GM19397 (cell line): ENCODE data around the gene ERF.

ENCODE experiments used
- ATAC-seq: cut with Tn5 transposase; IDR thresholded peaks from one replicate; pipeline ENCODE4 v1.9.1; 2021; ENCODE audit warnings: mild to moderate bottlenecking, moderate library complexity; ENCODE audit not compliant: unreplicated experiment

Gene ERF

DNA sequence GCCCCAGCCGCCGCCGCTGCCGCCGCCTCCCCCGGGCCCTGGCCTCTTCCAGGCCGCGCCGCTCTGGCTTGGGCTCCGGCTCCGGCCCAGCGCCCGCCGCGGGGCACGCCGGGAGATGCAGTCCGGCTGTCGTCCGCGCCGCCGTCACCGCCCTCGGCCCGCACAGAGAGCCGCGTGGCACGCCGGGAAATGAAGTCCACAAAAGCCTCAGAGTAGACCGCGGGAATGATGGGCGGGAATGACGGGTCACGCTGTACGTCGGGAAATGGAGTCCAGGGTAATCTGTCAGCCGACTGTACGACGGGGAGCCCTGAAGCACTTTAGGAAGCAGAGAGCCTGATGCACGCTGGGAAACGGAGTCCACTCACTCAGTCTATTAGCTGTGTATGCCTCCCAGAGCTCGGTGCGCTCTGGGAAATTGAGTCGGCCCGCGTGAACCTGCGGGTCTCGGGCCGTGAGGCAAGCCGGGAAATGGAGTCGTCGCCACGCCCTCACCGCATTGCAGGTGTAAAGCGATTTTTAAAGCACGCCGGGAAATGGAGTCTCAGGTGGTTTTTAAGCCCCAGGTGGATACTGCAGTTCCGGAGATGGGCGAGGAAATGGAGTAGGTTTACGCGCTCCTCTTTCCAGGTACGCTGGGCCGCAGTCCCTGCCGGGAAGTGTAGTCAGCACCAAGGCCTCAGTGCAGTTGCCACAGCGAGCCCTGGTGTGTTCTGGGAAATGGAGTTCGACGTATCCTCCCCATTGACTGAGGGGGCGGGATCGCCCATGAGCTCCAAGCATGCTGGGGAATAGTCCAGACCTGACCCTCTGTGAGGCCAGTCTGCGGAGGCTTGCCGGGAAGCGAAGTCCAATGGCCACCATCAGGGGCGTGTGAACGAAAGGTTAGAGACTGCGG is 12.2 kb downstream of the ERF start, which contains the start of gene GSK3A:
Gene GSK3A (minus strand): TSS at position 91 of the 898 bp plus-strand sequence. CDS start 137 bp downstream, outside the sequence.
- ATAC-seq = peak; percentile 62

DNA sequence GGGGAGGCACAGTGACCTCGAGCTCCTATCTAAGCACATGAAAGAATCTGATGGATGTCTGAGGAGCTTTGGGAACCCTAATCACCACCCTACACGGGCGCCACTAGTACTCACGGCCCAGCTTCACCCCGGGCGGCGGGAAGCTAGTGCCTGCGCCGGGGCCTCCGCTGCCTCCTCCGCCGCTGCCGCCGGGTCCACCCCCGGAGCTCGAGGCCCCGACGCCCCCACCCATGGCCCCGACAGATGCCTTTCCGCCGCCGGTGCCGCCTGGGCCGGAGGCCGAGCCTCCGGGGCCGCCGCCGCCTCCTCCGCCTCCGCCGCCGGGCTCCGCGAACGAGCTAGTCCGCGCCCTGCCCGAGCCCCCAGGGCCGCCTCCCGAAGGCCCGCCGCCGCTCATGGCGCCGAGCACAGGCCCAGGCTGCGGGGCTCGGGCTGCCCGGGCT is 12.8 kb downstream of the ERF start:
- peak; percentile 7 for ATAC-seq

DNA sequence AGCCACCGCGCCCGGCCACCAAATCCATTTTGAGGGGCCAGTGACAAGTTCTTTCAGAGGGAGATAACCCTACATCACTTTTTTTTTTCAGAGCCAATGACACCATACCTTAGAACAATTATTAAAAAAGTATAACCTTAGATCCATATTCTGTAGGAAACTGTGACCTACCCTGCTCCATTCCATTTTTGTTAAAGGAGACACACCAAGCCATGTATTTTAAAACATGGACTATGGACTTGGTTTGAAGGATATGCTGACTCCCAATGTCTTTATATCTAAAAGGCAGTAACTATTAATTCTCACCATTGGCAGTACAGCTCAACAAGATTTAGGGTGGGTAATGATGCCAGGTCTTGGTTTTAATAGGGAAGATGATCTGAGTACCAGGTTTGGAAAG is 13.6 kb downstream of the ERF start:
- ATAC-seq = no peak

DNA sequence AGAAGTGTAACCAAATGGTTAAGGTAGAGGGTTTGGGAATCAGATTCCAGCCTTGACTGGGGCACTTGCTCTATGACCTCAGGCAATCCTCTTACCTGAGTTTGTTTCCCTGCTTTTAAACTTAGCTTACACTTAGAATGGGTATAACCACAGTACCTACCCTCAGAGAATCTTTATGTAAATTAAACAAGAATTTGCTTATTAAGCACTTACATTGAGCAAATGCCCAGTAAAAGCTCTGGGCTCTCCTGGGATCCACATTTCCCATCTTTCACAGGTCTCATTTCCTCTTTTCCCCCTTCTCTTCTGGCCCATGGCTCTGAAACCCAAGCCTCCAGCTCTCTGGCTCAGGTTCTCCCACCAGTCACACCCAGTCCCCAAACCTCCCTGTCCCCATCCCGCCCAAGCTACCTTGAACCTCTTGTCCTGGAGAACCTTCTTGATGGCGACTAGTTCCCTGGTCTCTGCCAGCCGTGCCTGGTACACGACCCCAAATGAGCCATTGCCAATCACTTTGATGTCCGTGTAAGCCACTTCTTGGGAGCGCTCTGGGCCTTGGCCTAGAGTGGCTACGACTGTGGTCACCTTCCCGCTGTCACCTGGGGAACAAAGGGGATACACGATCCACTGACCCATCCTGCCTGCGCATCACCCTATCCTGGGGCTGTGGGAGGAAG is 15.2 kb downstream of the ERF start:
- no peak for ATAC-seq

DNA sequence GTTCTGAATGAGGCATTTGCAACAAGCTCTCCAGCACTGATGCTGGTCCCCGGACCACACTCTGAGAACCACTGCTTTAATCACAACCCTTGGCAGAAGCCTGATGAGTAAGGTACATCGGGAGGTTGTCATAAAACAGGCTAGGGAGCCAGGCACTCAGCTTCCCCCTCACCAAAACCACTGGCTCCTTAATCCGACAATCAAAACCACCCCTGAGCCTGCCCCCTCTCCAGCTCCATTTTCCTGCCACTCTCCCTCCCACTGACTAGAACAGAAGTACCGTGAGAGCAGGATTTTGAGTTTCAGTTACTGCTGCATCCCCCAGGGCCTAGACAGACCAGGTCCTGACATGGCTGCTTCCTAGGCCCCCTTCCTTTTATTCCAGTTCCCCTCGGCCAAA is 19.7 kb downstream of the ERF start:
- ATAC-seq = no peak

GRCh38 chr19:42234364-42234763 is 20.6 kb downstream of the ERF start:
- ATAC-seq = no peak

- no peak for ATAC-seq
Measured at GRCh38 chr19:42233678-42234292, 21.1 kb downstream of the ERF start.

DNA sequence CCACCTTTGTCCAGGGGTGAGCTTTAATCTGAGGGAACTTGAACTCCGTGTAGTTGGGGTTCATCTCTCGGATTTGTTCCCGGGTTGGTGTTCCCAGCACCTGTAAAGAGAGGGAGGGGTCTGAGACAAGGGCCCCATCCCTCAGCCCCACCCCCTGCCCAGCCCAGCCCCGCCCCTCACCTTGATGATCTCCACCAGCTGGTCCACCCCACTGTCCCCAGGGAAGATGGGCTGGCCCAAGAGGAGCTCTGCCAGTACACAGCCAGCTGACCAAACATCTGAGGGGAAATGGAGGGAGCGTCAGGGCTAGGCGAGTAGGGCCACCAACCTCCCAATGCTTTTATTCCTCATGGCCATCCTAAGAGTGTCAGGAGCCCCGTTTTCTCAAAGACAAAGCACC is 21.8 kb downstream of the ERF start:
- ATAC-seq = no peak

GRCh38 chr19:42232435-42232834 is 22.5 kb downstream of the ERF start:
- ATAC-seq = no peak

DNA sequence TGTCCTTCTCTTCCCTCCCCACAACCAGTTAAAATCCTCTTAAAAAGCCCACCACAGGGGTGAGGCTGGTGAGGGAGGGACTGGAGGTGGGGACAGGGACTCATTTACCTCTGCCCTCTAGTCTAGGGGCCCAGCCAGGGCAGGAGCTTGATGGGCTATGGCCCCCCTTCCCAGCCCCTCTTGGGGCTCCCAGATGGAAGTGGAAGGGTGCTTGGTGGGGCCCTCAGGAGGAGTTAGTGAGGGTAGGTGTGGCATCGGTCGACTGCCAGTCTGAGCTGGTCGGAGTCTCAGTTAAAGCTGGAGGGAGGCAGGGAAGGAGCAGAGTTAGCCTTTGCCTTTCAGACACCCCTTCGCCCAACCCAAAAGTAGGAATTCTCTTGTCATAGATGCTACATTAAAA is 24.4 kb downstream of the ERF start:
- ATAC-seq = no peak

DNA sequence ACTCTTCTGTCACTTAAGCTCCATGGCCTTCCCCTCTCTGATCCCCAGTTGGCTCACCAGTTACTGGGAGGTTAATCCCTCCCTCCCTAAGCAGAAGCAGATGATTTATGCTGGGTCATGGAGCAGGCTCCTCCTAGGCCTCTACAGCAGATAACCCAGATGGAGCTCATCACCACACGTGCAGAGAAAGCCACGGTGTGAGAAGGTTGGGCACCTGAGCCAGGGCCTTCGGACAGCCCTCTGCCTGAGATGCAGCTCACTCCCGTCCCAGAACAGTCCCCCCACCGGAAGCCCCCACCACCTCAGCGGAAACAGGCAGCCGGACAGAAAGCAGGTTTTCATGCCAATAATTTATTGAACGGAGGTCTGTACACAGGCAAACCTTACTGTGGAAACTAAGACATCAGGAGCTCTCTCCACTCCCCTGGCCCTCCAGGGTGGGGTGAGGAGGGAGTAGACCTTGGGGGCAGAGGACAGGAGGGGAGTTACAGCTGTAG is 25.0 kb downstream of the ERF start:
- no peak for ATAC-seq

- ATAC-seq = no peak
Measured at GRCh38 chr19:42229301-42229854, 25.6 kb downstream of the ERF start.

DNA sequence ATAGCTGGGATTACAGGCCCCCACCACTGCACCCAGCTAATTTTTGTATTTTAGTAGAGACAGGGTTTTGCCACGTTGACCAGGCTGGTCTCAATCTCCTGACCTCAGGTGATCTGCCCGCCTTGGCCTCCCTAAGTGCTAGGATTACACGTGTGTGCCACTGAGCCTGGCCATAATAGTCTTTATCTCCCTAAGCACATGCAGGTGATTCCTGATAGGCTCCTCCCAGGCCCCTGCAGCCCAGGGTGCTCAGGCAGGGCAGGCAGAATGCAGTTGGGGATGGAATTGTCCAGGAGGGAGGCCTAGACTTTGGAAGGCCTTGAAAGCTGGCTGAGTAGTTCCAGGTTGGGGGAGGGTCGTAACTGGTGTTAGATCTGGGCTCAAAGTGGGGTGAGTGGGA is 26.3 kb downstream of the ERF start:
- ATAC-seq = no peak

DNA sequence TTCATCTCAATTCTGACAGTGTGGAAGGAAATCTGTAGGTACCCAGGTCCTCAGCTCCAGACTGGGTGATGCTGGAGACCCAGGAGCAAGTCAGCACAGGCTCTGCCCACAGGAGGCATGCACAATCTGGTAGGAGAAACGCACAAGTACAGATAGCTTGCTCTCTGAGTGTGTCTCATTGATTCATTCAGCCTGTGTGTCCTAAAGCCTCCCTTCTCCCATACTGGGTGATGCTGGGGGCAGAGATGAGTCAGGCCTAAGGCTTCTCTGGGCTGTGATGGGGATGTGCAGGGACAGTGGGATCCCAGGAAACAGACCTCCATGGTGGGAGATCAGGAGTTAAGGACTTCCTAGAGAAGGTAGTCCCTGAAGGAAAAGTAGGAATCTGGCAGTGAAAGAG is 28.0 kb downstream of the ERF start:
- ATAC-seq = no peak

- ATAC-seq = no peak
Measured at GRCh38 chr19:42225718-42226292, 29.1 kb downstream of the ERF start.

DNA sequence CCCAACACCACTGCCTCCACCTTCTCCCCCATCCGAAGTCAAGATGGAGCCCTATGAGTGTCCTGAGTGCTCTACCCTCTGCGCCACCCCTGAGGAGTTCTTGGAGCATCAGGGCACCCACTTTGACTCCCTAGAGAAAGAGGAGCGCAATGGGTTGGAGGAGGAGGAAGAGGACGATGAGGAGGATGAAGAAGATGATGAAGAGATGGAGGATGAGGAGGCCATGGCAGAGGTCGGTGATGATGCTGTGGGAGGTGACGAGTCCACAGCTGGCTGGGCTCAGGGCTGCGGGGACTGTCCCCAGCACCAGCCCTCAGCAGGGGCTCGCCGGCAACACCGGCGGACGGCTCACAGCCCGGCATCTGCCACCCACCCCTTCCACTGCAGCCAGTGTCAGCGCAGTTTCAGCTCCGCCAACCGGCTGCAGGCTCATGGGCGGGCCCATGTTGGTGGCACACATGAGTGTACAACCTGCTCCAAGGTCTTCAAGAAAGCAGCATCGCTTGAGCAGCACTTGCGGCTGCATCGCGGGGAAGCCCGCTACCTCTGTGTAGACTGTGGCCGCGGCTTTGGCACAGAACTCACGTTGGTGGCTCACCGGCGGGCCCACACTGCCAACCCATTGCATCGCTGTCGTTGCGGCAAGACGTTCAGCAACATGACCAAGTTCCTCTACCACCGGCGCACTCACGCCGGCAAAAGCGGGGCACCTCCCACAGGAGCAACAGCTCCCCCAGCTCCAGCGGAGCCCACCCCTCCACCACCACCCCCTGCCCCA is 29.8 kb downstream of the ERF start:
- no peak for ATAC-seq

DNA sequence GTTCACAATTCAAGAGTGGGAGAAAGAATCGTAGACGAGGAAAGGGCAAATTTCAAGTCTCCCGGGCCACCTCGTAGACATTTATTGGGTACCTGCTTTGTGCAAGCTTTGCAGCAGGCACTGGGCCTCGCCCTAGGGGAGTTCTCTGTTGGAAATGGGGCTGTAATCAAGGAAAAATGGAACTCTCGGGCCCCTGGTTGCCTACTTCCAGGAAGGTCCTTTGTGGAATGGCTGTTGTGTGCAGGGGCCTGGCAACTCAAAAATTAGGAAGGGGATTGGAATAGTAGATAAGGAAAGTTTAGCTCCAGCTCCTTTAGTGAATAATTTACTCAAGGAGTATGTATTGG is 34.2 kb downstream of the ERF start:
- no peak for ATAC-seq

DNA sequence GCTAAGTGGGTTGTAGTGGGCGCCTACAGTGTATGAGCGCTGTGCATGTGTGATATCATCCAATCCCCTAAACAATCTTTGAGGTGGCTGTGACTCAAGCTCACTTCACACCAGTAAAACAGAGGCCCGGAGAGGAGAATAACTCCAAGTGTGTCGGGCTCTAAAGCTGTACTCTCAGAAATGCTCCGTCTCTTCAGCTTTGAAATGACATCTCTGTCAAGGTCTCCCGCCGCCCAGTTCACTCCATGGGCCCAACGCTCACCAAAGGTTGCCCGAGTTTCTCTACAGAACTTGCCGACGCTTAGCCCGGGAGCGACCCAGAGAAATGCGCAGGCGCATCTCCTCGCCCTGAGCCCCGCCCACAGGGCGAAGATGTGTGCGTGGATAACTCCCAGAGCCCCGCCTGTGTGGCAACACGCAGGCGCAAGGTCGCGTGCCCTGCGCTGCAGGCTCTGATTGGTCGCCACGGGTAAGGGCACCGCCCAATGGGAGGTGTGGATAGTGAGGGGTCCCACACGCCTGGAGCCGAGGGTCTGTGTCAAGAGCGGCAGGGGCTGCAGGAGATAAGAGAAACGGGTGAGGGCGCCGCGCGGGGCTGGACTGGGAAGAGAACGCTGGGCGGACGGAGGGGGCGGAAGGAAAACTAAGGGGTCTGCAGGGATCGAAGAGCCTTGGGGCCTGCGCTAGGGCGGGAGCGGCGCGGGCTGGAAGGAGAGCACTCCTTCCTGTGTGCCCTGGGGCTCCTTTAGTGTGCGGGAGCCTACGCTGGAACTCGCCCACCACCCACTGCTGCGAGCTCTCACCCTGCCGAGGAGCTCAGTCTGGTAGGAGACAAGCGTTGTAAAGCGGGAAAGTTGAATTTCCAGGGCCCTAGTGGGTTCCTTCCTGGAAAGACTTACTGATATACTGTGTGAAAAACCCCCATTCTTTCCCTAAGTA is 34.8 kb downstream of the ERF start, which contains the start of gene ZNF526:
Gene ZNF526 (plus strand): TSS at position 501 of the 939 bp plus-strand sequence. CDS start 4,092 bp downstream, outside the sequence.
- ATAC-seq = peak; percentile 69
